Activated naive CD8-positive, alpha-beta T cell treated with anti-CD3 and anti-CD28 coated beads, Interleukin-2, amount 50 U/mL, for 24 hours (primary cell): ENCODE results near the gene CCER1.
"Not testable (repeated sequence)": the region's sequence is repeated elsewhere in the genome, so short reads cannot be mapped to it uniquely, and the experiment has no call there.

ENCODE experiments used
- ATAC-seq: fragments of 150-1000 bp; cut with Tn5 transposase; one replicate; pipeline ENCODE4 v1.10.0; 2021
- DNase-seq: peaks from one replicate; pipeline ENCODE4 v3.0.0; 2021
- H3K27ac Mint-ChIP-seq: one replicate; pipeline ENCODE4 v1.8.0; 2021; ENCODE audit warnings: mild to moderate bottlenecking, mixed read lengths
- H3K27me3 Mint-ChIP-seq: one replicate; pipeline ENCODE4 v1.8.0; 2021; ENCODE audit warnings: mixed read lengths
- H3K36me3 Mint-ChIP-seq: one replicate; pipeline ENCODE4 v1.8.0; 2021; ENCODE audit warnings: low read depth, mixed read lengths
- H3K4me1 Mint-ChIP-seq: one replicate; pipeline ENCODE4 v1.8.0; 2021; ENCODE audit warnings: mixed read lengths
- H3K4me3 Mint-ChIP-seq: one replicate; pipeline ENCODE4 v1.8.0; 2021; ENCODE audit warnings: mild to moderate bottlenecking, moderate library complexity, mixed read lengths
- H3K9me3 Mint-ChIP-seq: one replicate; pipeline ENCODE4 v1.8.0; 2021; ENCODE audit warnings: mixed read lengths

CCER1 gene

GRCh38 chr12:90954921-90955320, at the start of gene CCER1:
CCER1 (minus strand) TSS chr12:90955176; CDS start chr12:90954742, 434 bp downstream.
- Mint-ChIP-seq H3K9me3 (no peaks in the 10 kb centered on the region), H3K27ac (no peak within 1 kb of the TSS), H3K27me3 (peaks cover 3% of the 10 kb centered on the region), H3K4me1 (no peaks in the 10 kb centered on the region), H3K36me3 (no peaks in the 10 kb centered on the region), H3K4me3 (no peak within 1 kb of the TSS)
- DNase-seq (no peak), ATAC-seq (no peak)

GRCh38 chr12:91003737-91004136, 48.8 kb upstream of the CCER1 start:
- ATAC-seq, result no peak
- no peak overlapping the region for H3K4me3 Mint-ChIP-seq

GRCh38 chr12:91001306-91001705, 46.3 kb upstream of the CCER1 start:
- Mint-ChIP-seq H3K4me1 (no peaks in the 10 kb centered on the region), H3K9me3 (no peaks in the 10 kb centered on the region), H3K27me3 (peaks cover 4% of the 10 kb centered on the region), H3K27ac (no peak overlapping the region), H3K4me3 (no peak overlapping the region), H3K36me3 (no peaks in the 10 kb centered on the region)
- DNase-seq, result no peak
- ATAC-seq, result no peak

More at GRCh38 chr12:91003737-91004136, 48.8 kb upstream of the CCER1 start:
- Mint-ChIP-seq H3K36me3 (no peaks in the 10 kb centered on the region), H3K4me1 (peaks cover 12% of the 10 kb centered on the region), H3K27me3 (peaks cover 15% of the 10 kb centered on the region), H3K9me3 (peaks cover 3% of the 10 kb centered on the region), H3K27ac (no peak overlapping the region)
- DNase-seq, result no peak

GRCh38 chr12:90999966-91000365, 45.0 kb upstream of the CCER1 start:
- DNase-seq (no peak), ATAC-seq (no peak)
- Mint-ChIP-seq H3K27ac (no peak overlapping the region), H3K27me3 (peaks cover 4% of the 10 kb centered on the region), H3K36me3 (no peaks in the 10 kb centered on the region), H3K4me1 (no peaks in the 10 kb centered on the region), H3K4me3 (no peak overlapping the region), H3K9me3 (no peaks in the 10 kb centered on the region)

GRCh38 chr12:90999527-90999926, 44.6 kb upstream of the CCER1 start:
- H3K27ac Mint-ChIP-seq, result no peak overlapping the region
- no peak overlapping the region for H3K4me3 Mint-ChIP-seq
- peaks cover 4% of the 10 kb centered on the region for H3K27me3 Mint-ChIP-seq
- no peaks in the 10 kb centered on the region for H3K9me3 Mint-ChIP-seq
- no peaks in the 10 kb centered on the region for H3K36me3 Mint-ChIP-seq
- ATAC-seq (no peak), DNase-seq (no peak)
- no peaks in the 10 kb centered on the region for H3K4me1 Mint-ChIP-seq

GRCh38 chr12:90995010-90995409, 40.0 kb upstream of the CCER1 start:
- H3K27me3 Mint-ChIP-seq, result peaks cover 2% of the 10 kb centered on the region
- ATAC-seq (no peak), DNase-seq (no peak)
- no peak overlapping the region for H3K4me3 Mint-ChIP-seq
- H3K27ac Mint-ChIP-seq, result no peak overlapping the region
- no peaks in the 10 kb centered on the region for H3K4me1 Mint-ChIP-seq
- no peaks in the 10 kb centered on the region for H3K9me3 Mint-ChIP-seq
- no peaks in the 10 kb centered on the region for H3K36me3 Mint-ChIP-seq

GRCh38 chr12:90991952-90992465, 37.0 kb upstream of the CCER1 start:
- peaks cover 3% of the 10 kb centered on the region for H3K27me3 Mint-ChIP-seq
- no peaks in the 10 kb centered on the region for H3K4me1 Mint-ChIP-seq
- H3K4me3 Mint-ChIP-seq, result no peak overlapping the region
- DNase-seq (no peak), ATAC-seq (no peak)
- no peaks in the 10 kb centered on the region for H3K9me3 Mint-ChIP-seq
- H3K36me3 Mint-ChIP-seq, result no peaks in the 10 kb centered on the region
- no peak overlapping the region for H3K27ac Mint-ChIP-seq

GRCh38 chr12:90990611-90991010, 35.6 kb upstream of the CCER1 start:
- ATAC-seq (no peak), DNase-seq (no peak)
- Mint-ChIP-seq H3K27ac (no peak overlapping the region), H3K36me3 (no peaks in the 10 kb centered on the region), H3K9me3 (no peaks in the 10 kb centered on the region), H3K4me1 (no peaks in the 10 kb centered on the region), H3K27me3 (peaks cover 4% of the 10 kb centered on the region), H3K4me3 (no peak overlapping the region)

GRCh38 chr12:90989686-90990111, 34.7 kb upstream of the CCER1 start:
- Mint-ChIP-seq H3K36me3 (no peaks in the 10 kb centered on the region), H3K27ac (no peak overlapping the region), H3K4me1 (no peaks in the 10 kb centered on the region), H3K27me3 (peaks cover 4% of the 10 kb centered on the region), H3K4me3 (no peak overlapping the region), H3K9me3 (no peaks in the 10 kb centered on the region)
- DNase-seq (no peak), ATAC-seq (no peak)

GRCh38 chr12:90987520-90987919, 32.5 kb upstream of the CCER1 start:
- no peak for DNase-seq
- peak; percentile 40 for ATAC-seq
- Mint-ChIP-seq H3K4me3 (no peak overlapping the region), H3K36me3 (no peaks in the 10 kb centered on the region), H3K27me3 (peaks cover 4% of the 10 kb centered on the region), H3K9me3 (no peaks in the 10 kb centered on the region), H3K27ac (no peak overlapping the region), H3K4me1 (no peaks in the 10 kb centered on the region)

DNA sequence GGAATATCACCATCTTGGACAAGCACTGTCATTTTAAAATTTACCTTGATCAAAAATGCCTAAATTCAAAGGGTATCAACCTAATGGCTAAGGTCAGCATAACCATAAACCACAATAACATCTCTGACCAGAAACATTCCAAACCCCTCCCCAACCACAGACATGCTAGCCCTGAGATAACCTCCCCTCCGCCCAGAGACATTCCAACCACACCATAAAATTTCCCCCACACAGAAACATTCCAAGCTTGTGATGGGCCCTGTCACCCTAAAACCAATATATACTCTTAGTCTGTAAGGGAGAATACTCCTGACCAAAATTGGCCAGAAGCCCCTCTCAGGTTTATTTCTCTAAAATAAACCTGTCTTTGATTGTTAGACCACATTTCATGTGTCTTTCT, 32.1 kb upstream of the CCER1 start:
- Mint-ChIP-seq H3K36me3 (no peaks in the 10 kb centered on the region), H3K4me3 (no peak overlapping the region), H3K9me3 (no peaks in the 10 kb centered on the region), H3K27ac (no peak overlapping the region), H3K27me3 (peaks cover 4% of the 10 kb centered on the region), H3K4me1 (no peaks in the 10 kb centered on the region)
- no peak for DNase-seq
- no peak for ATAC-seq

DNA sequence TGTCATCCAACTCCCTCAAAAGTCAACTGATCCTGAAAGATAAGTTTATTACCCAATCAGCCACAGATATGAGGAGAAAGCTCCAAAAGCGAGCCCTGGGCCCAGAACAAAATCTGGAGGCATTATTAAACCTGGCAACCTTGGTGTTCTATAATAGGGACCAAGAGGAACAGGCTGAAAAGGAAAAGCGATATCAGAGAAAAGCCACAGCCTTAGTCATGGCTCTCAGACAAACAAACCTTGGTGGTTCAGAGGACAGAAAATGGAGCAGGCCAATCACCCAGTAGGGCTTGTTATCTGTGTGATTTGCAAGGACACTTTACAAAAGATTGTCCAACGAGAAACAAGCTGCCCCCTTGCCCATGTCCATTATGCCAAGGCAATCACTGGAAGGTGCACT, 30.4 kb upstream of the CCER1 start:
- not testable (repeated sequence) for H3K9me3 Mint-ChIP-seq, H3K4me1 Mint-ChIP-seq, H3K4me3 Mint-ChIP-seq, H3K27ac Mint-ChIP-seq, H3K36me3 Mint-ChIP-seq, DNase-seq, ATAC-seq, H3K27me3 Mint-ChIP-seq

DNA sequence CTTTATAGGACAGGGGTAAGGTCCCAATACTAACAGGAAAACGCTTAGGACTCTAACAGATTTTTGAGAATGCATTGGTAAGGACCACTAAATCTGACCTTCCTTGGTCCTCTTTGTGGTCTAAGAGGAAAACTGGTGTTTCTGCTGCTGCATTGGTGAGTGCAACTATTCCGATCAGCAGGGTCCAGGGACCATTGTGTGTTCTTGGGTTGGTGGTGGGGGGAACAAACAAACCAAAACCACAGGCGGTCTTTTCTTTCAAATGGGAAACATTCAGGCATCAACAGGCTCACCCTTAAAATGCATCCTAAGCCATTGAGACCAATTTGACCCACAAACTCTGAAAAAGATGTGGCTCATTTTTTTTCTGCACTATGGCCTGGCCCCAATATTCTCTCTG, 29.1 kb upstream of the CCER1 start:
- Mint-ChIP-seq H3K27ac (no peak overlapping the region), H3K4me3 (no peak overlapping the region), H3K4me1 (no peaks in the 10 kb centered on the region), H3K27me3 (peaks cover 2% of the 10 kb centered on the region), H3K9me3 (no peaks in the 10 kb centered on the region), H3K36me3 (no peaks in the 10 kb centered on the region)
- DNase-seq, result no peak
- no peak for ATAC-seq

DNA sequence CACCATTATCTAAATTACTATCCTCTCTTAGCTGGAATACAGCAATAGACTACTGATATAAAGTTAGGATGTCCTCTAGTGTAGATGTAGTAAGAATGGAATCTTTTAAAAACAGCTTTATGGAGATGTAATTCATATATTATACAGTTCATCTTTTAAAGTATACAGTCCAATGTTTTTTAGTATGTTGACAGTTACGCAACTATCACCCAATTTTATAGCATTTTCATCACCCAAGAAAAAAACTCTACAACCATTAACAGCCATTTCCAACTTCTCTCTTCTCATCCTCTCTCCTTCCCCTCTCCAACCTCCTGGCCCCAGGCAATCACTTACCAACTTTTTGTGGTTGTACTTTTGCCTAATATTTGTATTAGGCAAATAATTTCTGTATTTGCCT, 27.2 kb upstream of the CCER1 start:
- DNase-seq (no peak), ATAC-seq (no peak)
- Mint-ChIP-seq H3K27ac (no peak overlapping the region), H3K36me3 (no peaks in the 10 kb centered on the region), H3K4me3 (no peak overlapping the region), H3K9me3 (no peaks in the 10 kb centered on the region), H3K4me1 (no peaks in the 10 kb centered on the region), H3K27me3 (peaks cover 2% of the 10 kb centered on the region)

DNA sequence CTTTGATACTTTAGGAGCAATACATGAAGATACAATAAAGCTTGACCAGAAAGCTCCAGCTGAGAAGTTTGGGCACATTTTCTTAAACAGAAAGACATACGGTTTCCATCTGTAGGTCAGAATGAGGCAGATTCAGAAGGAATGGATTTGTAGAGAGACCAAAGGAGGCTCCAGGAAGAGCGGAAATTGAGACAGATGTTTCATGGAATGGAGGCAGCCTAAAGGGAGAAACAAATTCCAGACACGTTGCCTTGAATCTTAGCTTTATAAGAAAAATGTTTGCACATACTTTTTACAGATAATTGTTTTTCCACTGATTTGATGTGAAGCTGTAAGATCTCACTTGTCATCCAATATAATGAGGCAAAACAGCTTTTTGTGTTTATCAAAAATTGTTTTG, 25.0 kb upstream of the CCER1 start:
- H3K4me3 Mint-ChIP-seq, result no peak overlapping the region
- no peaks in the 10 kb centered on the region for H3K36me3 Mint-ChIP-seq
- no peaks in the 10 kb centered on the region for H3K9me3 Mint-ChIP-seq
- H3K27ac Mint-ChIP-seq, result no peak overlapping the region
- ATAC-seq (no peak), DNase-seq (no peak)
- no peaks in the 10 kb centered on the region for H3K4me1 Mint-ChIP-seq
- peaks cover 2% of the 10 kb centered on the region for H3K27me3 Mint-ChIP-seq

GRCh38 chr12:90979019-90979418, 24.0 kb upstream of the CCER1 start:
- no peak overlapping the region for H3K27ac Mint-ChIP-seq
- H3K36me3 Mint-ChIP-seq, result no peaks in the 10 kb centered on the region
- H3K4me3 Mint-ChIP-seq, result no peak overlapping the region

More at GRCh38 chr12:90979019-90979418, 24.0 kb upstream of the CCER1 start:
- Mint-ChIP-seq H3K4me1 (no peaks in the 10 kb centered on the region), H3K9me3 (no peaks in the 10 kb centered on the region), H3K27me3 (peaks cover 2% of the 10 kb centered on the region)
- ATAC-seq (no peak), DNase-seq (no peak)
